Mesothelial cell of epicardium (in vitro differentiated cells): ENCODE results near the gene MINAR1. TPM values are rescaled to one million over a fixed set of nuclear protein-coding genes. Genes with fewer than 3 reads are reported as not detected.

Experiments used
- DNase-seq, 2 experiments: peaks; one replicate each; pipeline ENCODE4 v3.0.0; 2021; ENCODE audit warnings: low spot score in 2 of 2; ENCODE audit not compliant: unreplicated experiment in 2 of 2
- H3K27ac Mint-ChIP-seq: 2 replicates; pipeline ENCODE4 v1.8.0; 2021; ENCODE audit warnings: mixed read lengths
- H3K27me3 Mint-ChIP-seq: 2 replicates; pipeline ENCODE4 v1.8.0; 2021; ENCODE audit warnings: low read depth, mixed read lengths
- H3K36me3 Mint-ChIP-seq: 2 replicates; pipeline ENCODE4 v1.8.0; 2021; ENCODE audit warnings: mixed read lengths
- H3K4me1 Mint-ChIP-seq: 2 replicates; pipeline ENCODE4 v1.8.0; 2021; ENCODE audit warnings: mixed read lengths
- H3K4me3 Mint-ChIP-seq: 2 replicates; pipeline ENCODE4 v1.8.0; 2021; ENCODE audit warnings: mild to moderate bottlenecking, moderate library complexity, mixed read lengths
- H3K9me3 Mint-ChIP-seq: 2 replicates; pipeline ENCODE4 v1.8.0; 2021; ENCODE audit warnings: mixed read lengths
- CTCF ChIP-seq: fragments of 200-600 bp; sonication (generic); IDR thresholded peaks from one replicate; pipeline ENCODE4 v1.5.0; 2021; ENCODE audit warnings: antibody characterized with exemption; ENCODE audit not compliant: unreplicated experiment
- total RNA-seq: library from RNA; stranded (reverse); gene quantifications from 3 replicates; pipeline ENCODE4 v1.2.1, GENCODE V29; 2021

MINAR1 gene
- total RNA-seq, 1 donor from 2014 or later = 2.4 TPM

- H3K36me3 Mint-ChIP-seq = no peaks in the 10 kb centered on the region
- H3K4me3 Mint-ChIP-seq = no peak overlapping the region
- DNase-seq = no peak
- H3K27ac Mint-ChIP-seq = no peak overlapping the region
- peaks cover 7% of the 10 kb centered on the region for H3K27me3 Mint-ChIP-seq
- H3K4me1 Mint-ChIP-seq = no peaks in the 10 kb centered on the region
- peaks cover under 1% of the 10 kb centered on the region for H3K9me3 Mint-ChIP-seq
- TF ChIP-seq CTCF = no peak
These were observed 20.3 kb downstream of the MINAR1 start for GRCh38 chr15:79452244-79453051.

- Mint-ChIP-seq H3K4me1 (no peaks in the 10 kb centered on the region), H3K36me3 (no peaks in the 10 kb centered on the region)
These were observed 21.3 kb downstream of the MINAR1 start for GRCh38 chr15:79453446-79453845.

GRCh38 chr15:79454063-79454462, 21.9 kb downstream of the MINAR1 start:
- peaks cover 4% of the 10 kb centered on the region for H3K27me3 Mint-ChIP-seq
- no peaks in the 10 kb centered on the region for H3K36me3 Mint-ChIP-seq
- H3K27ac Mint-ChIP-seq = no peak overlapping the region
- no peak for DNase-seq
- no peak for TF ChIP-seq CTCF
- no peak overlapping the region for H3K4me3 Mint-ChIP-seq
- H3K9me3 Mint-ChIP-seq = no peaks in the 10 kb centered on the region
- no peaks in the 10 kb centered on the region for H3K4me1 Mint-ChIP-seq

More at GRCh38 chr15:79453446-79453845, 21.3 kb downstream of the MINAR1 start:
- Mint-ChIP-seq H3K4me3 (no peak overlapping the region), H3K9me3 (no peaks in the 10 kb centered on the region), H3K27me3 (peaks cover 7% of the 10 kb centered on the region), H3K27ac (no peak overlapping the region)
- no peak for DNase-seq
- TF ChIP-seq CTCF = no peak

- no peaks in the 10 kb centered on the region for H3K4me1 Mint-ChIP-seq
- no peaks in the 10 kb centered on the region for H3K36me3 Mint-ChIP-seq
- H3K4me3 Mint-ChIP-seq = no peak overlapping the region
- no peak for DNase-seq
- TF ChIP-seq CTCF = no peak
- peaks cover under 1% of the 10 kb centered on the region for H3K27me3 Mint-ChIP-seq
- no peaks in the 10 kb centered on the region for H3K9me3 Mint-ChIP-seq
- no peak overlapping the region for H3K27ac Mint-ChIP-seq
These were observed 23.2 kb downstream of the MINAR1 start for GRCh38 chr15:79455361-79455760.

GRCh38 chr15:79455943-79456342, 23.8 kb downstream of the MINAR1 start:
- no peaks in the 10 kb centered on the region for H3K9me3 Mint-ChIP-seq
- no peak for DNase-seq
- no peaks in the 10 kb centered on the region for H3K4me1 Mint-ChIP-seq
- peaks cover 4% of the 10 kb centered on the region for H3K27me3 Mint-ChIP-seq
- H3K27ac Mint-ChIP-seq = no peak overlapping the region
- H3K4me3 Mint-ChIP-seq = no peak overlapping the region
- H3K36me3 Mint-ChIP-seq = no peaks in the 10 kb centered on the region
- no peak for TF ChIP-seq CTCF
